B cell (primary cell): ENCODE data around the gene CACNA2D2. TPM values are rescaled to one million over a fixed set of nuclear protein-coding genes. Genes with fewer than 3 reads are reported as not detected.

Experiments
- ATAC-seq: fragments of 200-7000 bp; cut with Tn5 transposase; one replicate; pipeline ENCODE4 v1.10.0; 2021; ENCODE audit warnings: low read depth, mild to moderate bottlenecking, moderate number of reproducible peaks, moderate library complexity
- CTCF ChIA-PET: fragments of 350-600 bp; sonication (Branson Sonifier 250); formaldehyde crosslinking; loops from one replicate; lab custom pipeline; 2021; ENCODE audit warnings: antibody characterized with exemption, inconsistent platforms; lab: Charles Lee
- POLR2A ChIA-PET: fragments of 350-600 bp; sonication (Branson Sonifier 250); formaldehyde crosslinking; loops from one replicate; lab custom pipeline; 2021; ENCODE audit warnings: antibody characterized with exemption; lab: Charles Lee
- DNase-seq: peaks from one replicate; pipeline ENCODE4 v3.0.0; 2013
- H2AFZ ChIP-seq: 2 replicates; pipeline ENCODE4 v1.6.1; 2012; ENCODE audit warnings: mild to moderate bottlenecking, low read depth, low read length; ENCODE audit not compliant: insufficient read depth, poor library complexity, severe bottlenecking
- H3K27ac ChIP-seq, 2 donors: 1 replicate in 1 of 2; 2 replicates in 1 of 2; pipeline ENCODE4 v1.5.1; 2012 to 2013; ENCODE audit warnings: low read length in 2 of 2, mild to moderate bottlenecking in 2 of 2, moderate library complexity in 1 of 2
- H3K27me3 ChIP-seq, 4 experiments: fragments of 200-600 bp in 1 of 4; sonication (generic) in 1 of 4; replicated peaks in 1 of 4; 1 replicate in 2 of 4; 2 replicates in 2 of 4; pipeline versions ENCODE4 v1.6.1 to v1.7.0; 2013 to 2016; ENCODE audit warnings: low read length in 3 of 4, mild to moderate bottlenecking in 2 of 4, mixed read lengths in 1 of 4, moderate library complexity in 1 of 4; ENCODE audit not compliant: insufficient read depth in 4 of 4, control insufficient read depth in 3 of 4; ENCODE audit errors: control extremely low read depth in 1 of 4
- H3K36me3 ChIP-seq, 2 experiments: replicated peaks in 1 of 2; 1 replicate in 1 of 2; 2 replicates in 1 of 2; pipeline versions ENCODE4 v1.6.1 to v1.7.1; 2013; ENCODE audit warnings: low read length in 1 of 2; ENCODE audit not compliant: insufficient read depth in 2 of 2, control insufficient read depth in 1 of 2; ENCODE audit errors: control extremely low read depth in 1 of 2, extremely low read depth in 1 of 2
- H3K4me1 ChIP-seq, 2 donors: fragments of 200-600 bp in 1 of 2; sonication (generic) in 1 of 2; 1 replicate in 1 of 2; 2 replicates in 1 of 2; pipeline versions ENCODE4 v1.5.1 to v1.6.1; 2013 to 2017; ENCODE audit warnings: low read length in 2 of 2; ENCODE audit not compliant: control insufficient read depth in 2 of 2, insufficient read depth in 2 of 2
- H3K4me2 ChIP-seq: replicated peaks from 2 replicates; pipeline ENCODE3; 2012; ENCODE audit warnings: mild to moderate bottlenecking, low read depth, low read length; ENCODE audit not compliant: poor library complexity, severe bottlenecking
- H3K4me3 ChIP-seq, 5 experiments: fragments of 200-600 bp in 1 of 5; sonication (generic) in 1 of 5; 1 replicate in 3 of 5; 2 replicates in 2 of 5; pipeline versions ENCODE4 v1.5.1 to v1.7.0; 2011 to 2016; ENCODE audit warnings: low read length in 4 of 5, mild to moderate bottlenecking in 4 of 5, low read depth in 2 of 5, control low read depth in 1 of 5, moderate library complexity in 1 of 5; ENCODE audit not compliant: insufficient read depth in 1 of 5; ENCODE audit errors: control extremely low read depth in 1 of 5, extremely low read depth in 1 of 5
- H3K79me2 ChIP-seq: fragments of 200-600 bp; sonication (generic); one replicate; pipeline ENCODE4 v1.6.0; 2016; ENCODE audit warnings: low read length; ENCODE audit not compliant: control insufficient read depth, insufficient read depth
- H3K9ac ChIP-seq: fragments of 200-600 bp; sonication (generic); 2 replicates; pipeline ENCODE4 v1.6.1; 2017; ENCODE audit warnings: mild to moderate bottlenecking, low read length, moderate library complexity
- H3K9me3 ChIP-seq, 3 donors: one replicate each; pipeline versions ENCODE4 v1.6.1 to v1.7.1; 2013; ENCODE audit warnings: low read length in 2 of 3; ENCODE audit not compliant: control insufficient read depth in 2 of 3, insufficient read depth in 1 of 3; ENCODE audit errors: control extremely low read depth in 1 of 3
- H4K20me1 ChIP-seq: 2 replicates; pipeline ENCODE4 v1.6.0; 2012; ENCODE audit warnings: mild to moderate bottlenecking, low read length; ENCODE audit not compliant: insufficient read depth, control insufficient read depth, poor library complexity, severe bottlenecking
- H3K27ac Mint-ChIP-seq: one replicate; pipeline ENCODE4 v1.8.0; 2021; ENCODE audit warnings: mixed read lengths
- H3K27me3 Mint-ChIP-seq: one replicate; pipeline ENCODE4 v1.8.0; 2021; ENCODE audit warnings: mixed read lengths
- H3K4me1 Mint-ChIP-seq: one replicate; pipeline ENCODE4 v1.8.0; 2021; ENCODE audit warnings: mixed read lengths
- H3K4me3 Mint-ChIP-seq: one replicate; pipeline ENCODE4 v1.8.0; 2021; ENCODE audit warnings: mixed read lengths
- H3K9me3 Mint-ChIP-seq: one replicate; pipeline ENCODE4 v1.8.0; 2022; ENCODE audit warnings: mixed read lengths; ENCODE audit not compliant: insufficient read depth
- EZH2 ChIP-seq: IDR thresholded peaks from 2 replicates; pipeline ENCODE4 v1.6.1; 2012; ENCODE audit warnings: borderline replicate concordance, low read depth, mild to moderate bottlenecking, moderate library complexity, low read length; ENCODE audit not compliant: insufficient read depth, poor library complexity, severe bottlenecking
- WGBS: methylation state at CpG from one replicate; pipeline ENCODE4 v1.1.5; 2013; ENCODE audit warnings: missing lambda C conversion rate; ENCODE audit not compliant: insufficient coverage; 5-methylcytosine and 5-hydroxymethylcytosine counted together
- intact Hi-C: fragments of 100-400 bp; cut with micrococcal nuclease; formaldehyde crosslinking; loops from one replicate; pipeline ENCODE4 v1.10.0; 2022
- polyA plus RNA-seq: library from polyadenylated mRNA; depleted of rRNA; stranded (reverse); fragments of >200 nt; gene quantifications from 2 replicates; pipeline ENCODE4 v1.2.3, GENCODE V29; 2012
- total RNA-seq, 2 donors: library from RNA; stranded (reverse); fragments of 120-200 nt in 1 of 2; gene quantifications; 1 replicate in 1 of 2; 2 replicates in 1 of 2; pipeline versions ENCODE4 v1.2.3 to v1.2.4, GENCODE V29; 2013 to 2022
- TF ChIP-seq, protein P1 (sequence below): fragments of 200-600 bp; IDR thresholded peaks from one replicate; pipeline ENCODE4 v1.8.0; 2022; ENCODE audit warnings: antibody characterized with exemption, mild to moderate bottlenecking

CACNA2D2 gene
- total and polyA plus RNA-seq, 2 donors (not counting 1 experiment from before 2014, with no cell fraction given), result 0.69 to 1.2 TPM

DNA sequence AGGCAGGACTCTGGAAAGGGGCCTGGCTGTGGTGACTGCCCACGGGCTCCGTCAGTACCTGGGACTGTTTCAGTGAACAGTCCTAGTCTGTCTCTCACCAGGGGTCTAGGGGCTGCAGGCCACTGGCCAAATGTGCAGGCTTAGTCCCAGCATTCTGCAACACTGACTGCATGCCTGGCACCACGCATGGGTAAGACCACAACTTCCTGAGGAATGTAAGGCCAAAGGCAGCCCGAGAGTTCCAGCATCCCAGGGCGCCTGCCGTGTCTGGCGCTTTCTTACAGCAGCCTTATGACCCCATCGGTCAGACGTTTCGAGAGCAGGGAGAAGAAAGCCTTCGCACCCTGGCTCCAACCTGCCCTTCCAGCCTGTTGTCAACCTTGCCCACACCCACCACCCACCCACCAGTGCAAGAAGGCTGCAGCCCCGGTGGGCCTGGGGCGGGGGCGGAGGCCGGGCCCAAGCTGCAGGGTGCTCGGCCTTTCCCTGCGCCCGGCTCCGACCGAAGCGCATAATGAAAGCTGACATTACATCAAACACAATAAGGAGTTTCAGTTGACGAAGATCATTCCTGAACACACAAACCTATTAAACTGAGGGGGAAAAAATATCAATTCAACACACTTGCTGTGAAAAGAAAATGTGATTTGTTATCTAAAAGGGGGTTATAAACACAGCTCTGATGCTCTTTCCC lies 114.6 kb downstream of the CACNA2D2 start:
- Mint-ChIP-seq H3K27me3 (peaks cover 7% of the 10 kb centered on the region), H3K27ac (no peak overlapping the region), H3K4me1 (no peaks in the 10 kb centered on the region), H3K4me3 (no peak overlapping the region), H3K9me3 (no peaks in the 10 kb centered on the region)
- ATAC-seq (no peak), DNase-seq (no peak)
- Histone ChIP-seq H3K4me3 (no peak overlapping the region), H3K9me3 (no peaks in the 10 kb centered on the region), H3K36me3 (no peaks in the 10 kb centered on the region), H4K20me1 (no peaks in the 10 kb centered on the region), H3K27me3 (no peaks in the 10 kb centered on the region), H3K79me2 (no peaks in the 10 kb centered on the region), H3K4me2 (no peak overlapping the region), H3K27ac (no peak overlapping the region), H2AFZ (no peak overlapping the region), H3K9ac (no peak overlapping the region), H3K4me1 (no peaks in the 10 kb centered on the region)
- POLR2A ChIA-PET, result no interaction called here
- intact Hi-C loops, result no loop called here
- TF ChIP-seq, protein P1, sequence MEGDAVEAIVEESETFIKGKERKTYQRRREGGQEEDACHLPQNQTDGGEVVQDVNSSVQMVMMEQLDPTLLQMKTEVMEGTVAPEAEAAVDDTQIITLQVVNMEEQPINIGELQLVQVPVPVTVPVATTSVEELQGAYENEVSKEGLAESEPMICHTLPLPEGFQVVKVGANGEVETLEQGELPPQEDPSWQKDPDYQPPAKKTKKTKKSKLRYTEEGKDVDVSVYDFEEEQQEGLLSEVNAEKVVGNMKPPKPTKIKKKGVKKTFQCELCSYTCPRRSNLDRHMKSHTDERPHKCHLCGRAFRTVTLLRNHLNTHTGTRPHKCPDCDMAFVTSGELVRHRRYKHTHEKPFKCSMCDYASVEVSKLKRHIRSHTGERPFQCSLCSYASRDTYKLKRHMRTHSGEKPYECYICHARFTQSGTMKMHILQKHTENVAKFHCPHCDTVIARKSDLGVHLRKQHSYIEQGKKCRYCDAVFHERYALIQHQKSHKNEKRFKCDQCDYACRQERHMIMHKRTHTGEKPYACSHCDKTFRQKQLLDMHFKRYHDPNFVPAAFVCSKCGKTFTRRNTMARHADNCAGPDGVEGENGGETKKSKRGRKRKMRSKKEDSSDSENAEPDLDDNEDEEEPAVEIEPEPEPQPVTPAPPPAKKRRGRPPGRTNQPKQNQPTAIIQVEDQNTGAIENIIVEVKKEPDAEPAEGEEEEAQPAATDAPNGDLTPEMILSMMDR, result no peak
- TF ChIP-seq EZH2, result no peak
- 80% methylated on average over 11 of the region's 22 CpGs for WGBS
- CTCF ChIA-PET, result interaction anchor here (0.7 kb wide), 1 partner anchor 41 kb away, joined by 3 read pairs; no protein-coding TSS in a partner anchor

DNA sequence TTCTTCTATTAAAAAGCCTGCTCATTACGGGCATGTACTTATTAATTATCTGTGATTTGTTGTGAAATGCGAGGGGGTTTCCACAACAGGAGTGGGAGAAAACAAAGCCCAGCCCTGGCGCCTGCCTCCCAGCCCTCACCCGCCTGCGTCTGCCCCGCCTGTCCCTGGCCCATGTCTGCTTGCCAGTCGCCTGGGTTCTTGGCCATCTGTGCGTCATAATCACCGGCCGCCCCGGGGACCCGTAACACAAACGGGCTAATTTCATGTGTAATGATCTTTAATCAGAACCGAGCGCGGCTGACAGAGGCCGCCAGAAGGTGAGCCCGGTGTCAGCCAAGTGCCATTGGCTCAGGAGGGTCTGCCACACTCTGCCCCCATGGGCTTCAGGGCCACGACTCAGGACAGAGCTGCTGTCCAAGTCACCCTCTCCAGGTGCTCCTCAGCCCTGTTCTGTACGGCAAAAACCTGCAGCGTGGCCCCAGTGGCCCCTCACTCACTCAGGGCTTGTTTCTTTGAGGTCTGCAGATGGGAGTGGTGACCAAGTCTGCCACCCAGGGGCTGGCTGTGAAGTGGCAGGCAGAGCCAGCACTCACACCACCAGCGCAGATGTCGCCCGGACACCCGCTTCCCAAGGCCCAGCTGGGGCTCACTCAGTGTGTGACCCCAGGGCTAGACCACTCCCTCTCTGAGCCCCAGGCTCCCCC lies 115.3 kb downstream of the CACNA2D2 start:
- intact Hi-C loops, result no loop called here
- WGBS, result 84% methylated on average over 24 of the region's 25 CpGs
- no peak overlapping the region for H3K4me3 Mint-ChIP-seq
- no peaks in the 10 kb centered on the region for H3K9me3 Mint-ChIP-seq
- H4K20me1 ChIP-seq, result no peaks in the 10 kb centered on the region
- H3K27me3 Mint-ChIP-seq, result peaks cover 12% of the 10 kb centered on the region
- H3K79me2 ChIP-seq, result no peaks in the 10 kb centered on the region
- H3K27me3 ChIP-seq, result no peaks in the 10 kb centered on the region
- H3K27ac ChIP-seq, result no peak overlapping the region
- no peaks in the 10 kb centered on the region for H3K4me1 Mint-ChIP-seq
- H3K9ac ChIP-seq, result no peak overlapping the region
- ATAC-seq (no peak), DNase-seq (no peak)
- H3K4me1 ChIP-seq, result no peaks in the 10 kb centered on the region
- H2AFZ ChIP-seq, result no peak overlapping the region
- TF ChIP-seq, protein P1, result no peak
- no peak for TF ChIP-seq EZH2
- ChIA-PET CTCF (interaction anchor here (0.7 kb wide), 1 partner anchor 41 kb away, joined by 3 read pairs; no protein-coding TSS in a partner anchor), POLR2A (no interaction called here)
- no peak overlapping the region for H3K4me2 ChIP-seq
- H3K4me3 ChIP-seq, result no peak overlapping the region
- H3K9me3 ChIP-seq, result no peaks in the 10 kb centered on the region
- no peaks in the 10 kb centered on the region for H3K36me3 ChIP-seq
- H3K27ac Mint-ChIP-seq, result no peak overlapping the region
